Tibial artery (tissue), 4 donors: ENCODE measurements around the gene CD3D.

Source experiments
- DNase-seq, 2 donors: peaks; one replicate each; pipeline ENCODE4 v3.0.0-alpha.2; 2019
- H3K27ac ChIP-seq, 2 donors: fragments of 200-600 bp; sonication (generic) in 1 of 2; 1 replicate in 1 of 2; 2 replicates in 1 of 2; pipeline ENCODE4 v1.5.1; 2018 to 2019; ENCODE audit warnings: mild to moderate bottlenecking in 1 of 2
- H3K27me3 ChIP-seq, 2 donors: fragments of 200-600 bp; sonication (generic) in 1 of 2; one replicate each; pipeline versions ENCODE4 v1.5.1 to v1.6.0; 2016 to 2019
- H3K36me3 ChIP-seq, 3 donors: fragments of 200-600 bp; sonication (generic) in 2 of 3; one replicate each; pipeline ENCODE4 v1.5.1; 2016 to 2019; ENCODE audit warnings: mild to moderate bottlenecking in 2 of 3
- H3K4me1 ChIP-seq, 4 donors: fragments of 200-600 bp; sonication (generic) in 2 of 4; 1 replicate in 3 of 4; 2 replicates in 1 of 4; pipeline ENCODE4 v1.5.1; 2016 to 2019
- H3K4me3 ChIP-seq, 2 donors: fragments of 200-600 bp; sonication (generic) in 1 of 2; 1 replicate in 1 of 2; 2 replicates in 1 of 2; pipeline ENCODE4 v1.5.1; 2018 to 2019; ENCODE audit warnings: mild to moderate bottlenecking in 2 of 2
- H3K9me3 ChIP-seq, 3 donors: fragments of 200-600 bp; sonication (generic) in 1 of 3; one replicate each; pipeline ENCODE4 v1.5.1; 2016 to 2019
- intact Hi-C: fragments of 100-400 bp; cut with DNase I; formaldehyde crosslinking; loops from one replicate; pipeline ENCODE4 v1.15.0; 2023; ENCODE audit warnings: low total_unique reads
- TF ChIP-seq, protein P1 (sequence below), 2 experiments: fragments of 200-600 bp in 1 of 2; fragments of 450-650 bp in 1 of 2; IDR thresholded peaks; one replicate each; pipeline ENCODE4 v1.5.1; 2017 to 2019; ENCODE audit warnings: antibody characterized with exemption in 2 of 2, mild to moderate bottlenecking in 1 of 2, moderate library complexity in 1 of 2

CD3D gene

DNA sequence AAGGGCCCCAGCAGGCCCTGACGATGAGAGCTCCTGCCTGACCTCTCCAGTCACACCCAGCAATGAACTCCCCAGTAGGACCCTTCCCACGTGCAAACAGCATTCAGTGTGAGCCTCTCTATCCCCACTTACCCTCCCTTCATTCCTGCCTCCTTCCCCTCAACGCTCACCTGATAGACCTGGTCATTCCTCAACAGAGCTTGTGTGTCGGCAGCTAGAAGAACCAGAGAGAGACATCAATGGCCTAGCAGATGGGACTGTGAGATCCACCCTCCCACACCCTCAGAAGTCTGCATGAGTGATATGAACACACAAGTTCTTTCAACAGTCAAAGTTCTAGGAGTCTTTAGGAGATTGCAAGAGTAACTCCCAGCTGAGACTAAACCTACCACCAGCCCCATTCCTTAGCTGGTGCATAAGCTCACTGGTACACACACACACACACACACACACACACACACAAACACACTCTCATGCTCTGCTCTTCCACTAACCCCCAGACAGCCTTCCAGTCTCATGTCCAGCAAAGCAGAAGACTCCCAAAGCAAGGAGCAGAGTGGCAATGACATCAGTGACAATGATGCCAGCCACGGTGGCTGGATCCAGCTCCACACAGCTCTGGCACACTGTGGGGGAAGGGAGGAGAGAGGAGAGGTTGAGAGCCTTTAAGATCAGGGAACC, 3.1 kb downstream of the CD3D start:
- DNase-seq: no peak
- H3K9me3 ChIP-seq: no peaks in the 10 kb centered on the region
- intact Hi-C loops: no loop called here
- TF ChIP-seq, protein P1, sequence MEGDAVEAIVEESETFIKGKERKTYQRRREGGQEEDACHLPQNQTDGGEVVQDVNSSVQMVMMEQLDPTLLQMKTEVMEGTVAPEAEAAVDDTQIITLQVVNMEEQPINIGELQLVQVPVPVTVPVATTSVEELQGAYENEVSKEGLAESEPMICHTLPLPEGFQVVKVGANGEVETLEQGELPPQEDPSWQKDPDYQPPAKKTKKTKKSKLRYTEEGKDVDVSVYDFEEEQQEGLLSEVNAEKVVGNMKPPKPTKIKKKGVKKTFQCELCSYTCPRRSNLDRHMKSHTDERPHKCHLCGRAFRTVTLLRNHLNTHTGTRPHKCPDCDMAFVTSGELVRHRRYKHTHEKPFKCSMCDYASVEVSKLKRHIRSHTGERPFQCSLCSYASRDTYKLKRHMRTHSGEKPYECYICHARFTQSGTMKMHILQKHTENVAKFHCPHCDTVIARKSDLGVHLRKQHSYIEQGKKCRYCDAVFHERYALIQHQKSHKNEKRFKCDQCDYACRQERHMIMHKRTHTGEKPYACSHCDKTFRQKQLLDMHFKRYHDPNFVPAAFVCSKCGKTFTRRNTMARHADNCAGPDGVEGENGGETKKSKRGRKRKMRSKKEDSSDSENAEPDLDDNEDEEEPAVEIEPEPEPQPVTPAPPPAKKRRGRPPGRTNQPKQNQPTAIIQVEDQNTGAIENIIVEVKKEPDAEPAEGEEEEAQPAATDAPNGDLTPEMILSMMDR (IDR thresholded peaks at IDR 0.05): no peak
- no peak overlapping the region for H3K4me3 ChIP-seq
- no peaks in the 10 kb centered on the region for H3K4me1 ChIP-seq
- H3K27me3 ChIP-seq: peaks cover 0 to 28% of the 10 kb centered on the region in 2 donors
- H3K36me3 ChIP-seq: no peaks in the 10 kb centered on the region
- no peak overlapping the region for H3K27ac ChIP-seq

GRCh38 chr11:118338637-118339061, 3.9 kb downstream of the CD3D start:
- intact Hi-C loops: no loop called here
- Histone ChIP-seq H3K27ac (no peak overlapping the region), H3K27me3 (peaks cover 0 to 23% of the 10 kb centered on the region in 2 donors), H3K9me3 (no peaks in the 10 kb centered on the region), H3K36me3 (no peaks in the 10 kb centered on the region), H3K4me1 (no peaks in the 10 kb centered on the region), H3K4me3 (no peak overlapping the region)
- TF ChIP-seq, protein P1 (IDR thresholded peaks at IDR 0.05): no peak
- DNase-seq: no peak

DNA sequence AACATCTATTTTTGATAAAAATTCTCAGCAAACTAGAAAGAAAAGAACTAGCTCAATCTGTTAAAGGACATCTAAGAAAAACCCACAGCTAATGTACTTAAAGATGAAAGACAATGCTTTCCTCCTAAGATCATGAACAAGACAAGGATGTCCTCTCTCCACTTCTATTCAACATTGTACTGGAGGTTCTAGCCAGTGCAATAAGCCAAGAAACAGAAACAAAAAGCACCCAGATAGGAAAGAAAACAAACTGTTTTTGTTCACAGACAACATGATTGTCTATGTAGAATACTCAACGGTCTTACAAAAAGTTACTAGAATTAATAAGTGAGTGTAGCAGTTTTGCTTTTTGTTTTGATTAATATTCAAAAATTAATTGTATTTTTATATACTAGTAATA, 7.8 kb downstream of the CD3D start:
- no peak overlapping the region for H3K4me3 ChIP-seq
- H3K27ac ChIP-seq: no peak overlapping the region
- TF ChIP-seq, protein P1 (IDR thresholded peaks at IDR 0.05): no peak
- H3K36me3 ChIP-seq: no peaks in the 10 kb centered on the region
- H3K9me3 ChIP-seq: no peaks in the 10 kb centered on the region
- H3K27me3 ChIP-seq: peaks cover 0 to 11% of the 10 kb centered on the region in 2 donors
- H3K4me1 ChIP-seq: no peaks in the 10 kb centered on the region
- intact Hi-C loops: no loop called here
- DNase-seq: no peak

- H3K36me3 ChIP-seq: no peaks in the 10 kb centered on the region
- no peak overlapping the region for H3K27ac ChIP-seq
- intact Hi-C loops: no loop called here
- no peak for DNase-seq
- H3K4me3 ChIP-seq: no peak overlapping the region
- H3K4me1 ChIP-seq: no peaks in the 10 kb centered on the region
- peaks cover 0 to 3% of the 10 kb centered on the region in 2 donors for H3K27me3 ChIP-seq
- H3K9me3 ChIP-seq: no peaks in the 10 kb centered on the region
- TF ChIP-seq, protein P1 (IDR thresholded peaks at IDR 0.05): no peak
Observed at GRCh38 chr11:118328745-118329144, 13.8 kb downstream of the CD3D start.

DNA sequence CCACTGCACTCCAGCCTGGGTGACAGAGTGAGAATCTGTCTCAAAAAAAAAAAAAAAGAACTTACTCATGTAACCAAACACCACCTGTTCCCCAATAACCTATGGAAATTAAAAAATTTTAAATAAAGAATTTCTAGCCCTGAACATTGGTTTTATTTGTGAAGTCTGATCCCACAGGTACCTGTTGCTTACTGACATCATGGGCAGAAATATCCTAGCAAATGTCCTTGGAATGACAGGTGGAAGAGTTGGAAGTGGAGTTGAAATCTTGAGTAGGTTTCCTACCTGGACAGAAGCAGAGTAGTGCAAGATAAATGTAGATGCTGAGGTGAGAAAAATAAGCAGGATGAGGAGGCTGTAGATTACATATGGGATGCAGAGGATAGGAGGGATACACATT, 17.2 kb downstream of the CD3D start:
- Histone ChIP-seq H3K4me3 (no peak overlapping the region), H3K27me3 (peaks cover 0 to 4% of the 10 kb centered on the region in 2 donors), H3K36me3 (no peaks in the 10 kb centered on the region), H3K4me1 (no peaks in the 10 kb centered on the region), H3K27ac (no peak overlapping the region), H3K9me3 (no peaks in the 10 kb centered on the region)
- no peak for DNase-seq
- intact Hi-C loops: no loop called here
- TF ChIP-seq, protein P1 (IDR thresholded peaks at IDR 0.05): no peak
